ENCODE data around the gene MIP.

GRCh38 chr12:56486694-56487093, 32.2 kb upstream of the MIP start:
- TF ChIP-seq CTCF (IDR thresholded peaks at IDR 0.05 in 4 of 5, conservative IDR thresholded peaks at IDR 0.05 in 1 of 5) (no peak), POLR2A (IDR thresholded peaks at IDR 0.05) (no peak)

Data from gastrocnemius medialis (tissue), 4 donors.